Esophagus squamous epithelium (tissue), 5 donors: ENCODE results near the gene LCAT. TPM values are rescaled to one million over a fixed set of nuclear protein-coding genes. Genes with fewer than 3 reads are reported as not detected.

Experiments used
- DNase-seq: peaks from one replicate; lab custom pipeline; 2025; lab: John Stamatoyannopoulos, UW
- H3K27ac ChIP-seq, 4 donors: fragments of 200-600 bp; sonication (generic); one replicate each; pipeline ENCODE4 v1.5.1; 2016 to 2019; ENCODE audit warnings: mild to moderate bottlenecking in 1 of 4
- H3K27me3 ChIP-seq, 4 donors: fragments of 200-600 bp; sonication (generic); 1 replicate in 3 of 4; 2 replicates in 1 of 4; pipeline versions ENCODE4 v1.5.1 to v1.6.0; 2017 to 2021; ENCODE audit warnings: antibody characterized with exemption in 1 of 4
- H3K36me3 ChIP-seq, 3 donors: fragments of 200-600 bp; sonication (generic); one replicate each; pipeline ENCODE4 v1.5.1; 2016 to 2019
- H3K4me1 ChIP-seq, 3 donors: fragments of 200-600 bp; sonication (generic); one replicate each; pipeline ENCODE4 v1.5.1; 2017 to 2019
- H3K4me3 ChIP-seq, 4 donors: fragments of 200-600 bp; sonication (generic); 1 replicate in 3 of 4; 2 replicates in 1 of 4; pipeline ENCODE4 v1.5.1; 2016 to 2019; ENCODE audit warnings: mild to moderate bottlenecking in 2 of 4, moderate library complexity in 1 of 4
- H3K9me3 ChIP-seq, 3 donors: fragments of 200-600 bp; sonication (generic); one replicate each; pipeline ENCODE4 v1.5.1; 2016 to 2019
- POLR2A ChIP-seq, 4 donors: fragments of 450-650 bp; IDR thresholded peaks; one replicate each; pipeline ENCODE4 v1.6.1; 2017; ENCODE audit warnings: antibody characterized with exemption in 4 of 4, mild to moderate bottlenecking in 4 of 4, moderate library complexity in 3 of 4
- WGBS, 2 donors: methylation state at CpG; one replicate each; pipeline ENCODE4 v1.1.5; 2018; 5-methylcytosine and 5-hydroxymethylcytosine counted together
- intact Hi-C: fragments of 100-400 bp; cut with DNase I; formaldehyde crosslinking; loops from one replicate; pipeline ENCODE4 v1.15.0; 2022
- total RNA-seq, 4 donors: library from RNA; depleted of rRNA; stranded (reverse); fragments of >200 nt; gene quantifications; one replicate each; pipeline ENCODE4 v1.1.0, GENCODE V29; 2016
- TF ChIP-seq, protein P1 (sequence below), 6 experiments: fragments of 450-650 bp in 4 of 6; fragments of 200-600 bp in 2 of 6; sonication (generic) in 2 of 6; IDR thresholded peaks; one replicate each; pipeline ENCODE4 v1.5.1; 2016 to 2019; ENCODE audit warnings: antibody characterized with exemption in 6 of 6, mild to moderate bottlenecking in 4 of 6, moderate library complexity in 4 of 6
- donor health status: DM: yes; HTN: yes; CAD: no.

Gene LCAT
- total RNA-seq, 4 donors from 2014 or later: 1.2 to 12.4 (median 3.8) TPM

DNA sequence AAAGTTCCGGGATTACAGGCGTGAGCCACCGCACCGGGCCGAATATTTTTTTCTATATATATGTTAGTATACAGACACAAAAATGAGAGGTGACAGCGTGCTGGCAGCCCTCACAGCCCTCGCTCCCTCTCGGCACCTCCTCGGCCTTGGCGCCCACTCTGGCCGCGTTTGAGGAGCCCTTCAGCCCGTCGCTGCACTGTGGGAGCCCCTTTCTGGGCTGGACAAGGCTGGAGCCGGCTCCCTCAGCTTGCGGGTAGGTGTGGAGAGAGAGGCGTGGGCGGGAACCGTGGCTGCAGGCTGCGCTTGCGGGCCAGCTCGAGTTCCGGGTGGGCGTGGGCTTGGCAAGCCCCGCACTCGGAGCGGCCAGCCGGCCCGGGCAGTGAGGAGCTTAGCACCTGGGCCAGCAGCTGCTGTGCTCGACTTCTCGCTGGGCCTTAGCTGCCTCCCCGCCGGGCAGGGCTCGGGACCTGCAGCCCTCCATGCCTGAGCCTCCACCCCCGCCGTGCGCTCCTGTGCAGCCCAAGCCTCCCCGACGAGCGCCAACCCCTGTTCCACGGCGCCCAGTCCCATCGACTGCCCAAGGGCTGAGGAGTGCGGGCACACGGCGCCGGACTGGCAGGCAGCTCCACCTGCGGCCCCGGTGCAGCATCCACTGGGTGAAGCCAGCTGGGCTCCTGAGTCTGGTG lies 38.2 kb upstream of the LCAT start:
- no peak overlapping the region for H3K4me3 ChIP-seq
- peaks cover 0 to 23% (median 0%) of the 10 kb centered on the region in 4 donors for H3K27me3 ChIP-seq
- intact Hi-C loops: no loop called here
- no peak overlapping the region for H3K27ac ChIP-seq
- peaks cover 0 to 26% (median 11%) of the 10 kb centered on the region in 3 donors for H3K4me1 ChIP-seq
- H3K9me3 ChIP-seq: no peaks in the 10 kb centered on the region
- no peaks in the 10 kb centered on the region for H3K36me3 ChIP-seq
- TF ChIP-seq, protein P1, sequence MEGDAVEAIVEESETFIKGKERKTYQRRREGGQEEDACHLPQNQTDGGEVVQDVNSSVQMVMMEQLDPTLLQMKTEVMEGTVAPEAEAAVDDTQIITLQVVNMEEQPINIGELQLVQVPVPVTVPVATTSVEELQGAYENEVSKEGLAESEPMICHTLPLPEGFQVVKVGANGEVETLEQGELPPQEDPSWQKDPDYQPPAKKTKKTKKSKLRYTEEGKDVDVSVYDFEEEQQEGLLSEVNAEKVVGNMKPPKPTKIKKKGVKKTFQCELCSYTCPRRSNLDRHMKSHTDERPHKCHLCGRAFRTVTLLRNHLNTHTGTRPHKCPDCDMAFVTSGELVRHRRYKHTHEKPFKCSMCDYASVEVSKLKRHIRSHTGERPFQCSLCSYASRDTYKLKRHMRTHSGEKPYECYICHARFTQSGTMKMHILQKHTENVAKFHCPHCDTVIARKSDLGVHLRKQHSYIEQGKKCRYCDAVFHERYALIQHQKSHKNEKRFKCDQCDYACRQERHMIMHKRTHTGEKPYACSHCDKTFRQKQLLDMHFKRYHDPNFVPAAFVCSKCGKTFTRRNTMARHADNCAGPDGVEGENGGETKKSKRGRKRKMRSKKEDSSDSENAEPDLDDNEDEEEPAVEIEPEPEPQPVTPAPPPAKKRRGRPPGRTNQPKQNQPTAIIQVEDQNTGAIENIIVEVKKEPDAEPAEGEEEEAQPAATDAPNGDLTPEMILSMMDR (IDR thresholded peaks at IDR 0.05): no peak
- no peak for TF ChIP-seq POLR2A (IDR thresholded peaks at IDR 0.05)
- WGBS, 2 donors: 98% methylated on average over 12 to 13 of the region's 49 CpGs
- no peak for DNase-seq

DNA sequence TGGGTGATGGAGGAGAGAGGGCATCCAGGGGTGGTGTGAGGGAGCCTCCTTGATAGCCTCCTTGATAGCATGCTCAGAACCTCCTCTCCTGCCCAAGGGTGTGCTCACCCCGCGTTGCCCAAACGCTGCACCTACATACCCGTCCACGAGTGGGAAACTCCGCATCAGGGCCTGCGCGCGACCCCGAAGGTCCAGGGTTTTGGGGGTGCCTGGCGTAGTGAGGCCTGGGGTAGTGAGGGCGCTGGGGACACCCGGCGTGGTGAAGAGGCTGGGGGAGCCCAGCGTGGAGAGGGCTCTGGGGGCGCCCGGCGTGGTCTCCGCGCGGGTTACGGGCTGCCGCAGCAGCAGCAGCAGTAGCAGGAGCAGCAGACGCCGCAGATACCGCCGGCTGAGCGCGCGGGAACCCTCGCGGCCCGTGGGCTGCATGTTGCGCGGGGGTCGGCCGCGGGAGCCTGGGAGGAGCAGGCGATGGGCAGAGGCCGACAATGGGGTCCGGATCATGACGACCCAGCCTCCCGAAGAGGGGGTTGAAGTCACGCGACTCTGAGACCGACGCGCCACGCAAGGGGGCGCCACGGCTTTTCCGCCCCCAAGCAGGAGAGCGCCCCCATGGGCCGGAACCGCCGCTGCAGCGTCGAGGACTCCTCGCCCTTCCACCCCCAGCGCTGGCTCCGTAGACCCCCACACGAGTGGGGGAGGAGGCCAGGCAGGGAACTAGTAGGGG lies 36.2 kb upstream of the LCAT start, which contains the start of gene DPEP3:
TSS of gene DPEP3 (minus strand) at position 545 of the 724 bp plus-strand sequence. CDS start at position 426, 119 bp downstream.
- peaks cover 0 to 23% (median 0%) of the 10 kb centered on the region in 4 donors for H3K27me3 ChIP-seq
- WGBS, 2 donors: 56 to 68% methylated on average over 8 to 23 of the region's 62 CpGs
- intact Hi-C loops: no loop called here
- H3K4me1 ChIP-seq: peaks cover 0 to 20% (median 11%) of the 10 kb centered on the region in 3 donors
- H3K36me3 ChIP-seq: no peaks in the 10 kb centered on the region
- no peaks in the 10 kb centered on the region for H3K9me3 ChIP-seq
- H3K4me3 ChIP-seq: no peak within 1 kb of the TSS
- H3K27ac ChIP-seq: no peak within 1 kb of the TSS
- TF ChIP-seq, protein P1 (IDR thresholded peaks at IDR 0.05): no peak
- no peak for TF ChIP-seq POLR2A (IDR thresholded peaks at IDR 0.05)
- DNase-seq: no peak

DNA sequence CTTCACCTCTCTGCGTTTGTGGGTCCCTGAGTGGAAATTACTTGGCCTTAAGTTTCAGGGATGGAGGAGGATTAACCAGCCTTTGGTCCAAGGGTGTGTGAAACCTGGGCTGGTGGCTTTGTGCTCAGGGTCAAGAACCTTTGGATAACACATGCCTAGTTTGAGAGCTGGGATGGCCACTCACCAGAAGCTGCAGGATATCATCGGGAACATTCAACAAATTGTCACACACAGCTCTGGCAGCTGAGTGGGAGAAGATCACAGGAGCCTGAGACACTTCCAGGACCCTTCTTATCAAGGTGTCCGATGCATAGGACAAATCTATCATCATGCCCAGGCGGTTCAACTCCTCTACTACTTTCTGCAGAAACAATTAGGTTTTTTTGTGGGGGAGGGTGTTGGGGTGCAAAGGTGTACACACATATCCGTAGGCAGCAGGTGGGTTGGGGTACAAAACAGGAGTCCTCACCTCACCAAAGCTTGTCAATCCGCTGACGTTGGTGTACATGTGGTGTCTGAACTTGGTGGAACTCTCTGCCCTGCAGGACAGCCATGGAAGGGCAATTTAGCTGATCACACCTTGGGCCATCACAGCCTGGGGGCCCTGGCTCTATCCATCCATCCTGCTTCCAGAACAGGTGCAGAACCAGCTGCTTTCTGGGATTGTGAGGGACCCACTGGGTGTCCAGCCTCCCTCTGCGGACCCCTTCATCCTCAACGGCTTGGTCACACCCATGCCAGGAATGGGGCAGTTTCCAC lies 33.7 kb upstream of the LCAT start:
- 79 to 80% methylated on average over 5 to 6 of the region's 9 CpGs for WGBS, 2 donors
- Histone ChIP-seq H3K9me3 (no peaks in the 10 kb centered on the region), H3K36me3 (no peaks in the 10 kb centered on the region), H3K4me1 (no peaks in the 10 kb centered on the region), H3K4me3 (no peak overlapping the region), H3K27me3 (peaks cover 0 to 23% (median 0%) of the 10 kb centered on the region in 4 donors), H3K27ac (no peak overlapping the region)
- intact Hi-C loops: no loop called here
- no peak for DNase-seq
- TF ChIP-seq POLR2A (IDR thresholded peaks at IDR 0.05): no peak
- TF ChIP-seq, protein P1 (IDR thresholded peaks at IDR 0.05): no peak

DNA sequence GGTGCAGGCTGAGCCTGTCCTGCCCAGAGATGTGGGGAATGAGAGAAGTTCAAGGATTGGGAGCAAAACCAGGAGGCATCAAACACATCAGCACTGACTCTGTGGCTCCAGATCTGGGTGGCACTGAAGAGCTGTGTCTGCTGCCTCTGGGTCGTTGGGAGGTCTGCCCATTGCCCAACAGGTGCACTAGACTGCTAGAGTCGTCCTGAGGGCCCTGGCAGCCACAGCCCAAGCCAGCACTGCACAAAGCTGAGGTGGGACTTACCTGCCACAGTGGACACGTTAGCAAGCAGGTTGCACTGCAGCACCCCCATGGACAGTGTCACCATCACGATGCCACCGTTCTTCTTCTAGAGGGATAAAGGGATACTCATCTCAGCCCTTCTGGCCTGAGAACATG lies 33.1 kb upstream of the LCAT start:
- no peaks in the 10 kb centered on the region for H3K9me3 ChIP-seq
- TF ChIP-seq, protein P1 (IDR thresholded peaks at IDR 0.05): no peak
- TF ChIP-seq POLR2A (IDR thresholded peaks at IDR 0.05): no peak
- no peaks in the 10 kb centered on the region for H3K4me1 ChIP-seq
- no peak overlapping the region for H3K4me3 ChIP-seq
- H3K36me3 ChIP-seq: no peaks in the 10 kb centered on the region
- H3K27ac ChIP-seq: no peak overlapping the region
- DNase-seq: no peak
- 0 to 50% methylated on average over 1 to 2 of the region's 5 CpGs for WGBS, 2 donors
- peaks cover 0 to 23% (median 0%) of the 10 kb centered on the region in 4 donors for H3K27me3 ChIP-seq
- intact Hi-C loops: no loop called here
